Naive thymus-derived CD4-positive, alpha-beta T cell (primary cell): ENCODE results near the gene TSEN54. TPM values are rescaled to one million over a fixed set of nuclear protein-coding genes. Genes with fewer than 3 reads are reported as not detected.

Experiments used
- ATAC-seq: fragments of 150-1000 bp; cut with Tn5 transposase; 2 replicates; pipeline ENCODE4 v1.10.0; 2021; ENCODE audit warnings: mild to moderate bottlenecking, moderate library complexity
- CTCF ChIA-PET: fragments of 350-600 bp; sonication (Branson Sonifier 250); formaldehyde crosslinking; loops from one replicate; lab custom pipeline; 2021; ENCODE audit warnings: antibody characterized with exemption; lab: Charles Lee
- POLR2A ChIA-PET: fragments of 350-600 bp; sonication (Branson Sonifier 250); formaldehyde crosslinking; loops from one replicate; lab custom pipeline; 2021; ENCODE audit warnings: antibody characterized with exemption, inconsistent platforms; lab: Charles Lee
- DNase-seq, 9 donors: peaks; one replicate each; pipeline versions ENCODE4 v3.0.0 to v3.0.0-alpha.2; 2020 to 2022; ENCODE audit warnings: mixed read lengths in 1 of 9
- H3K27ac ChIP-seq: one replicate; pipeline ENCODE4 v1.7.0; 2013; ENCODE audit warnings: mild to moderate bottlenecking, low read depth, low read length, moderate library complexity
- H3K27me3 ChIP-seq, 2 donors: one replicate each; pipeline ENCODE4 v1.7.0; 2013; ENCODE audit warnings: low read length in 2 of 2, mild to moderate bottlenecking in 2 of 2, moderate library complexity in 2 of 2; ENCODE audit not compliant: control insufficient read depth in 2 of 2, insufficient read depth in 2 of 2
- H3K36me3 ChIP-seq, 3 experiments: 1 replicate in 2 of 3; 2 replicates in 1 of 3; pipeline ENCODE4 v1.7.0; 2013; ENCODE audit warnings: low read length in 3 of 3, mild to moderate bottlenecking in 3 of 3, moderate library complexity in 1 of 3; ENCODE audit not compliant: insufficient read depth in 3 of 3, control insufficient read depth in 2 of 3
- H3K4me1 ChIP-seq, 2 donors: one replicate each; pipeline ENCODE4 v1.7.0; 2013; ENCODE audit warnings: low read length in 2 of 2, mild to moderate bottlenecking in 2 of 2, moderate library complexity in 1 of 2; ENCODE audit not compliant: control insufficient read depth in 2 of 2, insufficient read depth in 2 of 2
- H3K4me3 ChIP-seq: 2 replicates; pipeline ENCODE4 v1.7.0; 2013; ENCODE audit warnings: mild to moderate bottlenecking, low read length
- H3K9me3 ChIP-seq, 3 experiments: 1 replicate in 2 of 3; 2 replicates in 1 of 3; pipeline ENCODE4 v1.7.0; 2013; ENCODE audit warnings: low read length in 3 of 3; ENCODE audit not compliant: control insufficient read depth in 2 of 3
- H3K27ac Mint-ChIP-seq, 9 donors: one replicate each; pipeline ENCODE4 v1.8.0; 2020 to 2022; ENCODE audit warnings: mixed read lengths in 9 of 9, mild to moderate bottlenecking in 8 of 9, moderate library complexity in 5 of 9, inconsistent platforms in 2 of 9
- H3K27me3 Mint-ChIP-seq, 5 donors: one replicate each; pipeline ENCODE4 v1.8.0; 2021 to 2022; ENCODE audit warnings: mixed read lengths in 5 of 5, mild to moderate bottlenecking in 1 of 5
- H3K36me3 Mint-ChIP-seq, 5 donors: one replicate each; pipeline ENCODE4 v1.8.0; 2020 to 2022; ENCODE audit warnings: mixed read lengths in 5 of 5, mild to moderate bottlenecking in 3 of 5, inconsistent platforms in 1 of 5
- H3K4me1 Mint-ChIP-seq, 7 donors: one replicate each; pipeline ENCODE4 v1.8.0; 2020 to 2022; ENCODE audit warnings: mixed read lengths in 7 of 7, mild to moderate bottlenecking in 3 of 7, inconsistent platforms in 1 of 7
- H3K4me3 Mint-ChIP-seq, 10 donors: one replicate each; pipeline ENCODE4 v1.8.0; 2020 to 2022; ENCODE audit warnings: mild to moderate bottlenecking in 10 of 10, mixed read lengths in 10 of 10, moderate library complexity in 6 of 10, inconsistent platforms in 2 of 10
- H3K9me3 Mint-ChIP-seq, 11 donors: one replicate each; pipeline ENCODE4 v1.8.0; 2020 to 2022; ENCODE audit warnings: mixed read lengths in 11 of 11, mild to moderate bottlenecking in 4 of 11, inconsistent platforms in 1 of 11, moderate library complexity in 1 of 11
- intact Hi-C, 2 donors: fragments of 100-400 bp; cut with micrococcal nuclease; formaldehyde crosslinking; loops; one replicate each; pipeline ENCODE4 v1.15.1; 2023
- microRNA-seq: library from miRNA; unstranded; fragments of <30 nt; microRNA quantifications from one replicate; pipeline ENCODE4 v1.2.0, GENCODE V29; 2022; ENCODE audit warnings: borderline microRNAs expressed
- polyA plus RNA-seq, 2 donors: library from polyadenylated mRNA; unstranded; fragments of 300-500 nt; fragmentation: Illumina TruSeq; gene quantifications; one replicate each; pipeline ENCODE4 v1.2.3, GENCODE V29; 2021
- total RNA-seq, 6 experiments: library from RNA in 5 of 6; stranded (reverse) in 5 of 6; gene quantifications; 1 replicate in 5 of 6; 2 replicates in 1 of 6; pipeline ENCODE4 v1.2.3 and lab custom pipeline; 2021 to 2026

TSEN54 gene
- total and polyA plus RNA-seq, 7 experiments from 2014 or later = 36.2 to 85.0 (median 56.7) TPM

DNA sequence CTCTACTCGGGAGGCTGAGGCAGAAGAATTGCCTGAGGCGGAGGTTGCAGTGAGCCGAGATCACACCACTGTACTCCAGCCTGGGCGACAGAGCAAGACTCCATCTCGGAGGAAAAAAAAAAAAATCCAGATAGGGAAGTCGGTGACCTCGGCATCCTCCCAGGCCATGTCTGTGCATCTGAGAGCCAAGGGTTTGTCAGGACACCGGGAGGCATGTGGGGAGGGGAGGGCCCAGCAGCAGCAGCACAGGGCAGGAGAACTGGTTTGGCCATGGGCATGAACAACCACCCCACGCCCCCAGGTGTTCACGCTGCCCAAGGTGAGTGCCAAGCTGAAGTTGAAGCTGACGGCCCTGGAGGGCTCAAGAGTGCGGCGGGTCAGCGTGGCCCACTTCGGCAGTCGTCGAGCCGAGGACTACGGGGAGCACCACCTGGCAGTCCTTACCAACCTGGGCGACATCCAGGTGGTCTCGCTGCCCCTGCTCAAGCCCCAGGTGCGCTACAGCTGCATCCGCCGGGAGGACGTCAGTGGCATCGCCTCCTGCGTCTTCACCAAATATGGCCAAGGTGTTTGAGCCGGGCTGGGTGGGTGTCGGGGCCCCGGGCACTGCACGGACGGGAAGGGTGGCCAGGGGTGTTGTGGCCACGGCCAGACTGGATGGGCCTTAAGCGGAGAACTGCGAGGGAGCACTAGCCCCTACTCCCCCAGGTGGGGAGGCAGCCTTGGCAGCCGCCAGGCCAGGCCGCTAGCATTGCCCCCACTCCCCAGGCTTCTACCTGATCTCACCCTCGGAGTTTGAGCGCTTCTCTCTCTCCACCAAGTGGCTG lies 56.6 kb downstream of the TSEN54 start:
- ChIA-PET CTCF (no interaction called here), POLR2A (no interaction called here)
- no peaks in the 10 kb centered on the region for H3K9me3 ChIP-seq
- peaks cover 0 to 27% (median 0%) of the 10 kb centered on the region in 3 experiments for H3K36me3 ChIP-seq
- H3K4me3 Mint-ChIP-seq = no peak overlapping the region
- H3K27me3 ChIP-seq = no peaks in the 10 kb centered on the region
- H3K4me3 ChIP-seq = no peak overlapping the region
- DNase-seq (no peak), ATAC-seq (no peak)
- H3K36me3 Mint-ChIP-seq = peaks cover 0 to 4% (median 0%) of the 10 kb centered on the region in 5 donors
- no peaks in the 10 kb centered on the region for H3K9me3 Mint-ChIP-seq
- intact Hi-C loops = loop anchor here in 1 of 2 donors (5.0 kb wide), 1 partner anchor 46 kb away; the partner anchor contains the start of gene LLGL2
- no peak overlapping the region for H3K27ac ChIP-seq
- no peaks in the 10 kb centered on the region for H3K27me3 Mint-ChIP-seq
- H3K4me1 Mint-ChIP-seq = peaks cover 0 to 8% (median 0%) of the 10 kb centered on the region in 7 donors
- no peak overlapping the region for H3K27ac Mint-ChIP-seq
- no peaks in the 10 kb centered on the region for H3K4me1 ChIP-seq

DNA sequence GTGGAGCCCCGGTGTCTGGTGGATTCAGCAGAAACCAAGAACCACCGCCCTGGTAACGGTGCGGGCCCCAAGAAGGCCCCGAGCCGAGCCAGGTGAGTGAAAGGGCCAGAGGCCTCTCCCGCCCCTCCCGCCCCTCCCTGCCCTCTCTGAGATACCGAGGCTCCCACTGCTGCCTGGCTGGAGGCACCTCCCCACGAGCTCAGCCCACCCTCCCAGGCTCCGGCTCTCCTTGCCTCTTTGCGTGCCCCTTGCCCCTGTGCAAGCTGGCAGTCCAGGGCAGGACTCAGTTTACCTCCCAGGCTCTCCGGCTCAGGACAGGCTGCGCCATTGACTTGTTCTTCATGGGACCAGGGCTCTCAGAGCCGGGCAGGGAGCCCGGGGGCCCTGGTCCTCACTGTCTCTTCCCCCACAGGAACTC lies 57.2 kb downstream of the TSEN54 start:
- peaks cover 0 to 4% (median 0%) of the 10 kb centered on the region in 5 donors for H3K36me3 Mint-ChIP-seq
- Histone ChIP-seq H3K9me3 (no peaks in the 10 kb centered on the region), H3K4me3 (no peak overlapping the region), H3K4me1 (no peaks in the 10 kb centered on the region), H3K36me3 (peaks cover 0 to 27% (median 0%) of the 10 kb centered on the region in 3 experiments), H3K27ac (no peak overlapping the region), H3K27me3 (no peaks in the 10 kb centered on the region)
- no peak for ATAC-seq
- intact Hi-C loops = loop anchor here in 1 of 2 donors (5.0 kb wide), 1 partner anchor 46 kb away; the partner anchor contains the start of gene LLGL2
- no peak for DNase-seq
- H3K27ac Mint-ChIP-seq = no peak overlapping the region
- H3K4me1 Mint-ChIP-seq = peaks cover 0 to 8% (median 0%) of the 10 kb centered on the region in 7 donors
- ChIA-PET CTCF (no interaction called here), POLR2A (no interaction called here)
- no peaks in the 10 kb centered on the region for H3K9me3 Mint-ChIP-seq
- no peak overlapping the region for H3K4me3 Mint-ChIP-seq
- no peaks in the 10 kb centered on the region for H3K27me3 Mint-ChIP-seq

DNA sequence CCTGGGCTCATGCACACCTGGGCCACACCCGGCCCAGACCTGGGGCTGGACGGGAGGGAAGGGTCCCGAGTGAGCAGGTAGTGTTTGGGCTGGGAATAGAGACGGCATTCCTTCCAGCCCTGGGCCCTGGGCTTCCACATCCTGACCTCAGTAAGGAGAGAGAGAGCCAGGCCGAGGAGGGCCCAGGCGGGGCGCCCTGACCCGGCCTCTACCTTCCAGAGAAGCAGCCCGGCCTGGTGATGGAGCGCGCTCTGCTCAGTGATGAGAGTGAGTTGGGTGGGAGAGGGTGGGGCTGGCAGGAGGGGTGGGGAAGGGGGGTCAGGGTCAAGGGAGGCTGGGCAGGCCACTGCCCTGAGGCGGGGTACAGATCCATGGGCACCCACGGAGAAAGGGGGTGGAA lies 57.7 kb downstream of the TSEN54 start:
- H3K4me3 ChIP-seq = no peak overlapping the region
- DNase-seq (no peak), ATAC-seq (no peak)
- peaks cover 0 to 2% (median 0%) of the 10 kb centered on the region in 11 donors for H3K9me3 Mint-ChIP-seq
- no peak overlapping the region for H3K27ac Mint-ChIP-seq
- H3K27ac ChIP-seq = no peak overlapping the region
- no peaks in the 10 kb centered on the region for H3K27me3 ChIP-seq
- intact Hi-C loops = loop anchor here in 1 of 2 donors (5.0 kb wide), 1 partner anchor 47 kb away; the partner anchor contains the start of gene LLGL2
- no peaks in the 10 kb centered on the region for H3K4me1 ChIP-seq
- H3K4me1 Mint-ChIP-seq = peaks cover 0 to 8% (median 0%) of the 10 kb centered on the region in 7 donors
- no peak overlapping the region for H3K4me3 Mint-ChIP-seq
- H3K27me3 Mint-ChIP-seq = peaks cover 0 to 3% (median 0%) of the 10 kb centered on the region in 5 donors
- H3K36me3 Mint-ChIP-seq = peaks cover 0 to 4% (median 0%) of the 10 kb centered on the region in 5 donors
- peaks cover 0 to 23% (median 0%) of the 10 kb centered on the region in 3 experiments for H3K36me3 ChIP-seq
- H3K9me3 ChIP-seq = no peaks in the 10 kb centered on the region
- CTCF ChIA-PET = no interaction called here
- POLR2A ChIA-PET = no interaction called here

Small RNA genes lying within 50 kb of the gene (microRNA-seq; reads per million reads assigned to microRNA genes)
- gene MIR6785 = not detected

Other genes with a start within 250 kb of the TSEN54 start
- 10 to 100 TPM; 26.9 to 39.4 (median 36.0) TPM for gene MIF4GD, start 245.3 kb upstream of the TSEN54 start, total RNA-seq
- 10 to 100 TPM; 84.3 to 90.0 TPM for gene MIF4GD, start 245.3 kb upstream of the TSEN54 start, polyA plus RNA-seq
- 10 to 100 TPM; 15.6 to 42.5 (median 21.1) TPM for gene SLC25A19, start 227.1 kb upstream of the TSEN54 start, total RNA-seq
- gene SLC25A19, start 227.1 kb upstream of the TSEN54 start, polyA plus RNA-seq = 10 to 100 TPM; 13.0 to 15.5 TPM
- 100 to 1,000 TPM; 112 to 167 (median 139) TPM for gene GRB2, start 110.8 kb upstream of the TSEN54 start, total RNA-seq
- 100 to 1,000 TPM; 151 to 165 TPM for gene GRB2, start 110.8 kb upstream of the TSEN54 start, polyA plus RNA-seq
- 10 to 100 TPM; 74.1 to 97.2 (median 81.9) TPM for gene TMEM94, start 59.9 kb upstream of the TSEN54 start, total RNA-seq
- gene TMEM94, start 59.9 kb upstream of the TSEN54 start, polyA plus RNA-seq = 10 to 100 TPM; 11.7 to 27.2 TPM
- gene CASKIN2, start 991 bp upstream of the TSEN54 start, total RNA-seq = 1 to 10 TPM in 2 of 5 experiments, under 1 TPM in 3; 0.22 to 1.2 (median 0.92) TPM
- gene CASKIN2, start 991 bp upstream of the TSEN54 start, polyA plus RNA-seq = under 1 TPM in 1 of 2 donors, not detected in 1; 0.28 TPM
- 10 to 100 TPM; 22.4 to 55.7 (median 33.7) TPM for gene LLGL2, start 9.2 kb downstream of the TSEN54 start, total RNA-seq
- 10 to 100 TPM in 1 of 2 donors, 1 to 10 TPM in 1; 9.2 to 12.8 TPM for gene LLGL2, start 9.2 kb downstream of the TSEN54 start, polyA plus RNA-seq
- 100 to 1,000 TPM in 4 of 5 experiments, 10 to 100 TPM in 1; 72.2 to 461 (median 304) TPM for gene MYO15B, start 71.3 kb downstream of the TSEN54 start, total RNA-seq
- gene MYO15B, start 71.3 kb downstream of the TSEN54 start, polyA plus RNA-seq = 1 to 10 TPM; 1.2 to 2.3 TPM
- 1 to 10 TPM in 2 of 5 experiments, under 1 TPM in 3; 0.43 to 2.4 (median 0.84) TPM for gene SMIM5, start 116.9 kb downstream of the TSEN54 start, total RNA-seq
- under 1 TPM; 0.06 to 0.22 TPM for gene SMIM5, start 116.9 kb downstream of the TSEN54 start, polyA plus RNA-seq
- 10 to 100 TPM; 38.7 to 76.5 (median 49.2) TPM for gene RECQL5, start 150.6 kb downstream of the TSEN54 start, total RNA-seq
- 10 to 100 TPM; 12.4 to 25.9 TPM for gene RECQL5, start 150.6 kb downstream of the TSEN54 start, polyA plus RNA-seq
- gene SAP30BP, start 150.8 kb downstream of the TSEN54 start, total RNA-seq = 100 to 1,000 TPM in 4 of 5 experiments, 10 to 100 TPM in 1; 97.6 to 198 (median 116) TPM
- 10 to 100 TPM; 69.5 to 76.1 TPM for gene SAP30BP, start 150.8 kb downstream of the TSEN54 start, polyA plus RNA-seq
- gene ITGB4, start 204.9 kb downstream of the TSEN54 start, total RNA-seq = 1 to 10 TPM in 3 of 5 experiments, under 1 TPM in 2; 0.49 to 1.8 (median 1.2) TPM
- under 1 TPM; 0.09 to 0.35 TPM for gene ITGB4, start 204.9 kb downstream of the TSEN54 start, polyA plus RNA-seq
- gene GALK1, start 248.7 kb downstream of the TSEN54 start, total RNA-seq = 10 to 100 TPM in 4 of 5 experiments, 1 to 10 TPM in 1; 9.9 to 42.9 (median 22.1) TPM
- 10 to 100 TPM; 12.8 to 18.9 TPM for gene GALK1, start 248.7 kb downstream of the TSEN54 start, polyA plus RNA-seq